Suprapubic skin (tissue), 3 donors: ENCODE results near the gene SGMS2.

ENCODE experiments used
- POLR2A ChIP-seq, 2 donors: fragments of 450-650 bp; IDR thresholded peaks; one replicate each; pipeline ENCODE4 v1.6.1; 2017; ENCODE audit warnings: antibody characterized with exemption in 2 of 2, mild to moderate bottlenecking in 2 of 2, moderate library complexity in 2 of 2
- TF ChIP-seq, protein P1 (sequence below), 2 donors: fragments of 200-600 bp in 1 of 2; fragments of 450-650 bp in 1 of 2; sonication (generic) in 1 of 2; IDR thresholded peaks; one replicate each; pipeline ENCODE4 v1.5.1; 2016 to 2019; ENCODE audit warnings: antibody characterized with exemption in 2 of 2, mild to moderate bottlenecking in 1 of 2, moderate library complexity in 1 of 2

GRCh38 chr4:107804956-107805355 is 19.8 kb upstream of the SGMS2 start:
- TF ChIP-seq, protein P1, sequence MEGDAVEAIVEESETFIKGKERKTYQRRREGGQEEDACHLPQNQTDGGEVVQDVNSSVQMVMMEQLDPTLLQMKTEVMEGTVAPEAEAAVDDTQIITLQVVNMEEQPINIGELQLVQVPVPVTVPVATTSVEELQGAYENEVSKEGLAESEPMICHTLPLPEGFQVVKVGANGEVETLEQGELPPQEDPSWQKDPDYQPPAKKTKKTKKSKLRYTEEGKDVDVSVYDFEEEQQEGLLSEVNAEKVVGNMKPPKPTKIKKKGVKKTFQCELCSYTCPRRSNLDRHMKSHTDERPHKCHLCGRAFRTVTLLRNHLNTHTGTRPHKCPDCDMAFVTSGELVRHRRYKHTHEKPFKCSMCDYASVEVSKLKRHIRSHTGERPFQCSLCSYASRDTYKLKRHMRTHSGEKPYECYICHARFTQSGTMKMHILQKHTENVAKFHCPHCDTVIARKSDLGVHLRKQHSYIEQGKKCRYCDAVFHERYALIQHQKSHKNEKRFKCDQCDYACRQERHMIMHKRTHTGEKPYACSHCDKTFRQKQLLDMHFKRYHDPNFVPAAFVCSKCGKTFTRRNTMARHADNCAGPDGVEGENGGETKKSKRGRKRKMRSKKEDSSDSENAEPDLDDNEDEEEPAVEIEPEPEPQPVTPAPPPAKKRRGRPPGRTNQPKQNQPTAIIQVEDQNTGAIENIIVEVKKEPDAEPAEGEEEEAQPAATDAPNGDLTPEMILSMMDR (IDR thresholded peaks at IDR 0.05), result no peak
- TF ChIP-seq POLR2A (IDR thresholded peaks at IDR 0.05), result no peak
